SK-N-SH (cell line): Measurements from ENCODE around the gene SREK1IP1.
"Not testable (repeated sequence)": the region's sequence is repeated elsewhere in the genome, so short reads cannot be mapped to it uniquely, and the experiment has no call there.

ENCODE experiments used
- IRF3 ChIP-seq: fragments of 150-350 bp; IDR thresholded peaks from 2 replicates; pipeline ENCODE4 v1.6.1; 2016; ENCODE audit warnings: mild to moderate bottlenecking, low read depth, low read length
- TEAD4 ChIP-seq: IDR thresholded peaks from 2 replicates; pipeline ENCODE4 v1.4.0; 2012; ENCODE audit warnings: mild to moderate bottlenecking, borderline replicate concordance; ENCODE audit not compliant: insufficient read depth
- TF ChIP-seq, protein P1 (sequence below): fragments of 200-600 bp; sonication (generic); IDR thresholded peaks from 2 replicates; pipeline ENCODE4 v1.6.1; 2017; ENCODE audit warnings: antibody characterized with exemption, mild to moderate bottlenecking, moderate library complexity
- TF ChIP-seq, protein P2 (sequence below): IDR thresholded peaks from 2 replicates; pipeline ENCODE4 v1.4.0; 2012; ENCODE audit warnings: low read depth

DNA sequence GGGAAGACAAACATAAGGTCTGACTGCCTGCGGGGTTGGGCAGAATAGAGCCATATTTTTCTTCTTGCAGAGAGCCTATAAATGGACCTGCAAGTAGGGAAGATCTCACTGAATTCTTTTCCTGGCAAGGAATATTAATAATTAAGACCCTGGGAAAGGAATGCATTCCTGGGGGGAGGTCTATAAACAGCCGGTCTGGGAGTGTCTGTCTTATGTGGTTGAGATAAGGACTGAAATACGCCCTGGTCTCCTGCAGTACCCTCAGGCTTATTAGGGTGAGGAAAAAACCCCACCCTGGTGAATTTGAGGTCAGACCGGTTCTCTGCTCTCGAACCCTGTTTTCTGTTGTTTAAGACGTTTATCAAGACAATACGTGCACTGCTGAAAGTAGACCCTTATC lies 72.1 kb downstream of the SREK1IP1 start:
- TF ChIP-seq, protein P1, sequence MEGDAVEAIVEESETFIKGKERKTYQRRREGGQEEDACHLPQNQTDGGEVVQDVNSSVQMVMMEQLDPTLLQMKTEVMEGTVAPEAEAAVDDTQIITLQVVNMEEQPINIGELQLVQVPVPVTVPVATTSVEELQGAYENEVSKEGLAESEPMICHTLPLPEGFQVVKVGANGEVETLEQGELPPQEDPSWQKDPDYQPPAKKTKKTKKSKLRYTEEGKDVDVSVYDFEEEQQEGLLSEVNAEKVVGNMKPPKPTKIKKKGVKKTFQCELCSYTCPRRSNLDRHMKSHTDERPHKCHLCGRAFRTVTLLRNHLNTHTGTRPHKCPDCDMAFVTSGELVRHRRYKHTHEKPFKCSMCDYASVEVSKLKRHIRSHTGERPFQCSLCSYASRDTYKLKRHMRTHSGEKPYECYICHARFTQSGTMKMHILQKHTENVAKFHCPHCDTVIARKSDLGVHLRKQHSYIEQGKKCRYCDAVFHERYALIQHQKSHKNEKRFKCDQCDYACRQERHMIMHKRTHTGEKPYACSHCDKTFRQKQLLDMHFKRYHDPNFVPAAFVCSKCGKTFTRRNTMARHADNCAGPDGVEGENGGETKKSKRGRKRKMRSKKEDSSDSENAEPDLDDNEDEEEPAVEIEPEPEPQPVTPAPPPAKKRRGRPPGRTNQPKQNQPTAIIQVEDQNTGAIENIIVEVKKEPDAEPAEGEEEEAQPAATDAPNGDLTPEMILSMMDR, result not testable (repeated sequence)
- not testable (repeated sequence) for TF ChIP-seq TEAD4, IRF3
- TF ChIP-seq, protein P2, sequence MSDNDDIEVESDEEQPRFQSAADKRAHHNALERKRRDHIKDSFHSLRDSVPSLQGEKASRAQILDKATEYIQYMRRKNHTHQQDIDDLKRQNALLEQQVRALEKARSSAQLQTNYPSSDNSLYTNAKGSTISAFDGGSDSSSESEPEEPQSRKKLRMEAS, result not testable (repeated sequence)
